B cell (primary cell): Measurements from ENCODE around the gene MEN1. TPM values are rescaled to one million over a fixed set of nuclear protein-coding genes. Genes with fewer than 3 reads are reported as not detected.

Experiments used
- ATAC-seq: fragments of 200-7000 bp; cut with Tn5 transposase; one replicate; pipeline ENCODE4 v1.10.0; 2021; ENCODE audit warnings: low read depth, mild to moderate bottlenecking, moderate number of reproducible peaks, moderate library complexity
- CTCF ChIA-PET: fragments of 350-600 bp; sonication (Branson Sonifier 250); formaldehyde crosslinking; loops from one replicate; lab custom pipeline; 2021; ENCODE audit warnings: antibody characterized with exemption, inconsistent platforms; lab: Charles Lee
- POLR2A ChIA-PET: fragments of 350-600 bp; sonication (Branson Sonifier 250); formaldehyde crosslinking; loops from one replicate; lab custom pipeline; 2021; ENCODE audit warnings: antibody characterized with exemption; lab: Charles Lee
- DNase-seq: peaks from one replicate; pipeline ENCODE4 v3.0.0; 2013
- H2AFZ ChIP-seq: 2 replicates; pipeline ENCODE4 v1.6.1; 2012; ENCODE audit warnings: mild to moderate bottlenecking, low read depth, low read length; ENCODE audit not compliant: insufficient read depth, poor library complexity, severe bottlenecking
- H3K27ac ChIP-seq, 2 donors: 1 replicate in 1 of 2; 2 replicates in 1 of 2; pipeline ENCODE4 v1.5.1; 2012 to 2013; ENCODE audit warnings: low read length in 2 of 2, mild to moderate bottlenecking in 2 of 2, moderate library complexity in 1 of 2
- H3K27me3 ChIP-seq, 4 experiments: fragments of 200-600 bp in 1 of 4; sonication (generic) in 1 of 4; replicated peaks in 1 of 4; 1 replicate in 2 of 4; 2 replicates in 2 of 4; pipeline versions ENCODE4 v1.6.1 to v1.7.0; 2013 to 2016; ENCODE audit warnings: low read length in 3 of 4, mild to moderate bottlenecking in 2 of 4, mixed read lengths in 1 of 4, moderate library complexity in 1 of 4; ENCODE audit not compliant: insufficient read depth in 4 of 4, control insufficient read depth in 3 of 4; ENCODE audit errors: control extremely low read depth in 1 of 4
- H3K36me3 ChIP-seq, 2 experiments: replicated peaks in 1 of 2; 1 replicate in 1 of 2; 2 replicates in 1 of 2; pipeline versions ENCODE4 v1.6.1 to v1.7.1; 2013; ENCODE audit warnings: low read length in 1 of 2; ENCODE audit not compliant: insufficient read depth in 2 of 2, control insufficient read depth in 1 of 2; ENCODE audit errors: control extremely low read depth in 1 of 2, extremely low read depth in 1 of 2
- H3K4me1 ChIP-seq, 2 donors: fragments of 200-600 bp in 1 of 2; sonication (generic) in 1 of 2; 1 replicate in 1 of 2; 2 replicates in 1 of 2; pipeline versions ENCODE4 v1.5.1 to v1.6.1; 2013 to 2017; ENCODE audit warnings: low read length in 2 of 2; ENCODE audit not compliant: control insufficient read depth in 2 of 2, insufficient read depth in 2 of 2
- H3K4me2 ChIP-seq: replicated peaks from 2 replicates; pipeline ENCODE3; 2012; ENCODE audit warnings: mild to moderate bottlenecking, low read depth, low read length; ENCODE audit not compliant: poor library complexity, severe bottlenecking
- H3K4me3 ChIP-seq, 5 experiments: fragments of 200-600 bp in 1 of 5; sonication (generic) in 1 of 5; 1 replicate in 3 of 5; 2 replicates in 2 of 5; pipeline versions ENCODE4 v1.5.1 to v1.7.0; 2011 to 2016; ENCODE audit warnings: low read length in 4 of 5, mild to moderate bottlenecking in 4 of 5, low read depth in 2 of 5, control low read depth in 1 of 5, moderate library complexity in 1 of 5; ENCODE audit not compliant: insufficient read depth in 1 of 5; ENCODE audit errors: control extremely low read depth in 1 of 5, extremely low read depth in 1 of 5
- H3K79me2 ChIP-seq: fragments of 200-600 bp; sonication (generic); one replicate; pipeline ENCODE4 v1.6.0; 2016; ENCODE audit warnings: low read length; ENCODE audit not compliant: control insufficient read depth, insufficient read depth
- H3K9ac ChIP-seq: fragments of 200-600 bp; sonication (generic); 2 replicates; pipeline ENCODE4 v1.6.1; 2017; ENCODE audit warnings: mild to moderate bottlenecking, low read length, moderate library complexity
- H3K9me3 ChIP-seq, 3 donors: one replicate each; pipeline versions ENCODE4 v1.6.1 to v1.7.1; 2013; ENCODE audit warnings: low read length in 2 of 3; ENCODE audit not compliant: control insufficient read depth in 2 of 3, insufficient read depth in 1 of 3; ENCODE audit errors: control extremely low read depth in 1 of 3
- H4K20me1 ChIP-seq: 2 replicates; pipeline ENCODE4 v1.6.0; 2012; ENCODE audit warnings: mild to moderate bottlenecking, low read length; ENCODE audit not compliant: insufficient read depth, control insufficient read depth, poor library complexity, severe bottlenecking
- H3K27ac Mint-ChIP-seq: one replicate; pipeline ENCODE4 v1.8.0; 2021; ENCODE audit warnings: mixed read lengths
- H3K27me3 Mint-ChIP-seq: one replicate; pipeline ENCODE4 v1.8.0; 2021; ENCODE audit warnings: mixed read lengths
- H3K4me1 Mint-ChIP-seq: one replicate; pipeline ENCODE4 v1.8.0; 2021; ENCODE audit warnings: mixed read lengths
- H3K4me3 Mint-ChIP-seq: one replicate; pipeline ENCODE4 v1.8.0; 2021; ENCODE audit warnings: mixed read lengths
- H3K9me3 Mint-ChIP-seq: one replicate; pipeline ENCODE4 v1.8.0; 2022; ENCODE audit warnings: mixed read lengths; ENCODE audit not compliant: insufficient read depth
- EZH2 ChIP-seq: IDR thresholded peaks from 2 replicates; pipeline ENCODE4 v1.6.1; 2012; ENCODE audit warnings: borderline replicate concordance, low read depth, mild to moderate bottlenecking, moderate library complexity, low read length; ENCODE audit not compliant: insufficient read depth, poor library complexity, severe bottlenecking
- WGBS: methylation state at CpG from one replicate; pipeline ENCODE4 v1.1.5; 2013; ENCODE audit warnings: missing lambda C conversion rate; ENCODE audit not compliant: insufficient coverage; 5-methylcytosine and 5-hydroxymethylcytosine counted together
- intact Hi-C: fragments of 100-400 bp; cut with micrococcal nuclease; formaldehyde crosslinking; loops from one replicate; pipeline ENCODE4 v1.10.0; 2022
- polyA plus RNA-seq: library from polyadenylated mRNA; depleted of rRNA; stranded (reverse); fragments of >200 nt; gene quantifications from 2 replicates; pipeline ENCODE4 v1.2.3, GENCODE V29; 2012
- total RNA-seq, 2 donors: library from RNA; stranded (reverse); fragments of 120-200 nt in 1 of 2; gene quantifications; 1 replicate in 1 of 2; 2 replicates in 1 of 2; pipeline versions ENCODE4 v1.2.3 to v1.2.4, GENCODE V29; 2013 to 2022
- TF ChIP-seq, protein P1 (sequence below): fragments of 200-600 bp; IDR thresholded peaks from one replicate; pipeline ENCODE4 v1.8.0; 2022; ENCODE audit warnings: antibody characterized with exemption, mild to moderate bottlenecking

MEN1 gene
- total and polyA plus RNA-seq, 2 donors (not counting 1 experiment from before 2014, with no cell fraction given): 48.2 to 68.5 TPM

DNA sequence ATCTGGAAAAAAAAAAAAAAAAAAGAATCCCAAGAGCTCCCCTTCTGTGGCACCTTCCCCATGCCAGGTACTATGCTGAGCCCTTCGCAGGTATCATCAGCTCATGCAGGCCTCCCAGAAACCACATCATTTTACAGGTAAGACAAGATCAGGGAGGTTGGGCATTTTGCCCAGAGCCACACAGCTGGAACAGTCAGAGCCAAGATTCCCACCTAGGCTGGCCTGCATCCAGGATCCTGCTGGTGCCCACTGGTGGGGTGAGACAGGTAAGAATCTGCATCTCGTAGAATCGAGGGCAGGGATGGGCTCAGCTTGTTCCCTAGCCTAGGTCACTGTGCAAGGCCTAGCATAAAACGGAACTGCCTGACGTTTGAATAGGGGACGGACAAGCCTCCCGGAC is 15.7 kb upstream of the MEN1 start:
- Mint-ChIP-seq H3K27ac (no peak overlapping the region), H3K27me3 (no peaks in the 10 kb centered on the region), H3K4me3 (no peak overlapping the region), H3K9me3 (no peaks in the 10 kb centered on the region), H3K4me1 (peaks cover 2% of the 10 kb centered on the region)
- intact Hi-C loops: no loop called here
- TF ChIP-seq, protein P1, sequence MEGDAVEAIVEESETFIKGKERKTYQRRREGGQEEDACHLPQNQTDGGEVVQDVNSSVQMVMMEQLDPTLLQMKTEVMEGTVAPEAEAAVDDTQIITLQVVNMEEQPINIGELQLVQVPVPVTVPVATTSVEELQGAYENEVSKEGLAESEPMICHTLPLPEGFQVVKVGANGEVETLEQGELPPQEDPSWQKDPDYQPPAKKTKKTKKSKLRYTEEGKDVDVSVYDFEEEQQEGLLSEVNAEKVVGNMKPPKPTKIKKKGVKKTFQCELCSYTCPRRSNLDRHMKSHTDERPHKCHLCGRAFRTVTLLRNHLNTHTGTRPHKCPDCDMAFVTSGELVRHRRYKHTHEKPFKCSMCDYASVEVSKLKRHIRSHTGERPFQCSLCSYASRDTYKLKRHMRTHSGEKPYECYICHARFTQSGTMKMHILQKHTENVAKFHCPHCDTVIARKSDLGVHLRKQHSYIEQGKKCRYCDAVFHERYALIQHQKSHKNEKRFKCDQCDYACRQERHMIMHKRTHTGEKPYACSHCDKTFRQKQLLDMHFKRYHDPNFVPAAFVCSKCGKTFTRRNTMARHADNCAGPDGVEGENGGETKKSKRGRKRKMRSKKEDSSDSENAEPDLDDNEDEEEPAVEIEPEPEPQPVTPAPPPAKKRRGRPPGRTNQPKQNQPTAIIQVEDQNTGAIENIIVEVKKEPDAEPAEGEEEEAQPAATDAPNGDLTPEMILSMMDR: no peak
- TF ChIP-seq EZH2: no peak
- Histone ChIP-seq H3K27me3 (no peaks in the 10 kb centered on the region), H3K9me3 (no peaks in the 10 kb centered on the region), H2AFZ (no peak overlapping the region), H3K4me2 (no peak overlapping the region), H3K79me2 (no peaks in the 10 kb centered on the region), H3K9ac (no peak overlapping the region), H3K4me3 (no peak overlapping the region), H3K36me3 (no peaks in the 10 kb centered on the region), H3K4me1 (no peaks in the 10 kb centered on the region), H4K20me1 (no peaks in the 10 kb centered on the region), H3K27ac (no peak overlapping the region)
- POLR2A ChIA-PET: interaction anchor here (1.0 kb wide), 1 partner anchor 24 kb away, joined by 3 read pairs; no protein-coding TSS in a partner anchor
- no peak for ATAC-seq
- no peak for DNase-seq
- CTCF ChIA-PET: no interaction called here
- 100% methylated on average over 6 of the region's 7 CpGs for WGBS

DNA sequence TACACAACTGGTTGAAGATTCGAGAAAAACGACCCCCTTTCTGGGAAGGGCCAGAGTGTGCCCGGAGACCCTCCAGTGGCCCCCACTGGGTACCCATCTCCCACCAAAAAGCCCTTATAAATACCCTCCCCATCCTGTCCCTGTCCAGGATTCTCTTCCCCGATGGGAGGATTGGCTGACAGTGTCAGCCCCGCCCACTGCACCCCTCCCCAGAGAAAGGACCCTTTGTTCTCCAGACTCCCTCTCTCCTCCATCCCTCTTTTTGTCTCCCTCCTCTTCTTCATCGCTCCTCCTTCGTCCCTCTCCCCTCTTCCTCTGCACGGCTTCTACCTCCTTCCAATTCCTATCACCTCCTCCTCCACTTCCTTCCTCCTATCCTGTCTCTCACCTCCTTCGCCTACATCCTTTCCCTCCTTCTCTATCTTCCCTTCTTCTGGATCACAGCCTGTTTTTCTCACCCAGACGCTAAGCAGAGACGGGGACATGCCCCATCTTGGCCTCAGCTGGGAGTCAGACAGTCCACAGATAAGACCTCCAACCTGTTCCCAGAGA is 13.3 kb upstream of the MEN1 start:
- H3K36me3 ChIP-seq: no peaks in the 10 kb centered on the region
- H3K9ac ChIP-seq: no peak overlapping the region
- CTCF ChIA-PET: no interaction called here
- no peaks in the 10 kb centered on the region for H3K79me2 ChIP-seq
- ATAC-seq (no peak), DNase-seq (no peak)
- WGBS: 89% methylated on average over 11 of the region's 11 CpGs
- H3K4me1 ChIP-seq: no peaks in the 10 kb centered on the region
- H3K9me3 ChIP-seq: no peaks in the 10 kb centered on the region
- H3K27me3 ChIP-seq: no peaks in the 10 kb centered on the region
- H3K27me3 Mint-ChIP-seq: no peaks in the 10 kb centered on the region
- H3K9me3 Mint-ChIP-seq: no peaks in the 10 kb centered on the region
- H3K27ac ChIP-seq: no peak overlapping the region
- no peak overlapping the region for H3K4me3 ChIP-seq
- no peak overlapping the region for H3K27ac Mint-ChIP-seq
- H4K20me1 ChIP-seq: no peaks in the 10 kb centered on the region
- no peak overlapping the region for H3K4me2 ChIP-seq
- POLR2A ChIA-PET: no interaction called here
- no peak overlapping the region for H2AFZ ChIP-seq
- no peaks in the 10 kb centered on the region for H3K4me1 Mint-ChIP-seq
- intact Hi-C loops: no loop called here
- no peak overlapping the region for H3K4me3 Mint-ChIP-seq
- TF ChIP-seq, protein P1: no peak
- TF ChIP-seq EZH2: no peak
